HepG2 (cell line): ENCODE data around the gene TRIM28. TPM values are rescaled to one million over a fixed set of nuclear protein-coding genes. Genes with fewer than 3 reads are reported as not detected.

ENCODE experiments used
- ATAC-seq: fragments of 200-7000 bp; cut with Tn5 transposase; 3 replicates; pipeline ENCODE4 v1.9.1; 2020; ENCODE audit warnings: mild to moderate bottlenecking, moderate library complexity
- BruUV-seq: library from RNA; stranded (reverse); fragments of 400-500 nt; replicated peaks from 2 replicates; lab custom pipeline; 2021; lab: Mats Ljungman, UMichigan
- CTCF ChIA-PET: fragments of 300-600 bp; formaldehyde crosslinking; extraction: SDS; loops from one replicate; lab custom pipeline; 2021; ENCODE audit warnings: low total read pairs, inconsistent platforms, low intra/inter-chr PET ratio; lab: Yijun Ruan, JAX
- POLR2A ChIA-PET: fragments of 350-600 bp; sonication (Branson Sonifier 250); formaldehyde crosslinking; loops from one replicate; lab custom pipeline; 2020; ENCODE audit warnings: antibody characterized with exemption, inconsistent platforms; lab: Yijun Ruan, JAX
- DNase-seq: peaks from one replicate; pipeline ENCODE4 v3.0.0-alpha.2; 2015; ENCODE audit warnings: low spot score
- FAIRE-seq: peaks from 3 replicates; lab custom pipeline; 2011; peaks lifted over from hg19 to GRCh38; lab: Jason Lieb, UNC
- H2AFZ ChIP-seq: one replicate; pipeline ENCODE4 v1.6.1; 2011; ENCODE audit warnings: low read length, inconsistent platforms
- H3K27ac ChIP-seq: fragments of 300-600 bp; 3 replicates; pipeline ENCODE4 v1.8.0; 2011; ENCODE audit warnings: mixed run types, mild to moderate bottlenecking, mixed read lengths, low read length, inconsistent platforms; ENCODE audit not compliant: insufficient read depth; ENCODE audit errors: extremely low read length
- H3K27me3 ChIP-seq, 2 experiments: fragments of 200-600 bp in 1 of 2; 2 replicates in 1 of 2; 3 replicates in 1 of 2; pipeline versions ENCODE4 v1.6.0 to v1.8.0; 2011; ENCODE audit warnings: low read length in 2 of 2, mild to moderate bottlenecking in 2 of 2, moderate library complexity in 2 of 2, inconsistent platforms in 1 of 2; ENCODE audit not compliant: insufficient read depth in 2 of 2, control insufficient read depth in 1 of 2
- H3K36me3 ChIP-seq, 2 experiments: fragments of 200-600 bp in 1 of 2; replicated peaks in 1 of 2; 2 replicates in 1 of 2; 3 replicates in 1 of 2; pipeline versions ENCODE4 v1.5.1 to v1.8.0; 2011; ENCODE audit warnings: low read length in 2 of 2, inconsistent platforms in 1 of 2; ENCODE audit not compliant: insufficient read depth in 2 of 2, control insufficient read depth in 1 of 2
- H3K4me1 ChIP-seq: 2 replicates; pipeline ENCODE4 v1.5.1; 2012; ENCODE audit warnings: low read length, inconsistent platforms; ENCODE audit not compliant: insufficient read depth
- H3K4me2 ChIP-seq: 2 replicates; pipeline ENCODE4 v1.6.0; 2011; ENCODE audit warnings: low read depth, low read length, inconsistent platforms
- H3K4me3 ChIP-seq, 3 experiments: fragments of 200-600 bp in 1 of 3; sonication (generic), shearing (Covaris generic) in 1 of 3; replicated peaks in 1 of 3; 2 replicates each; pipeline ENCODE4 v1.5.1; 2011 to 2016; ENCODE audit warnings: low read length in 3 of 3, inconsistent platforms in 2 of 3, low read depth in 2 of 3, mild to moderate bottlenecking in 2 of 3, control low read depth in 1 of 3, mixed read lengths in 1 of 3; ENCODE audit not compliant: insufficient read depth in 1 of 3
- H3K79me2 ChIP-seq: one replicate; pipeline ENCODE4 v1.6.1; 2011; ENCODE audit warnings: low read length, inconsistent platforms; ENCODE audit not compliant: insufficient read depth
- H3K9ac ChIP-seq: 2 replicates; pipeline ENCODE4 v1.6.0; 2011; ENCODE audit warnings: mild to moderate bottlenecking, low read depth, low read length, inconsistent platforms; ENCODE audit not compliant: insufficient read depth
- H3K9me3 ChIP-seq: 2 replicates; pipeline ENCODE4 v1.5.1; 2012; ENCODE audit warnings: mild to moderate bottlenecking, low read length
- H4K20me1 ChIP-seq: 2 replicates; pipeline ENCODE4 v1.6.0; 2011; ENCODE audit warnings: inconsistent platforms, mild to moderate bottlenecking, low read length, moderate library complexity; ENCODE audit not compliant: insufficient read depth
- AGO2 ChIP-seq: fragments of 200-400 bp; formaldehyde crosslinking; optimal IDR thresholded peaks from 2 replicates; pipeline ENCODE3; 2017; ENCODE audit warnings: mild to moderate bottlenecking, low read depth, low read length, moderate library complexity
- GPBP1L1 ChIP-seq: sonication (generic); formaldehyde crosslinking; IDR thresholded peaks from 2 replicates; pipeline ENCODE4 v1.5.0; 2020; ENCODE audit warnings: mild to moderate bottlenecking, missing genetic modification reagents
- MYPOP ChIP-seq: sonication (generic); formaldehyde crosslinking; IDR thresholded peaks from 2 replicates; pipeline ENCODE4 v1.8.1; 2023; ENCODE audit warnings: mild to moderate bottlenecking, moderate library complexity, missing genetic modification reagents
- POLR2A ChIP-seq, 2 experiments: IDR thresholded peaks; 2 replicates each; pipeline ENCODE4 v1.6.1; 2011; ENCODE audit warnings: low read depth in 2 of 2, low read length in 2 of 2, mild to moderate bottlenecking in 1 of 2, moderate library complexity in 1 of 2; ENCODE audit not compliant: insufficient read depth in 1 of 2
- POLR2AphosphoS5 ChIP-seq: IDR thresholded peaks from 2 replicates; pipeline ENCODE4 v1.6.1; 2012; ENCODE audit warnings: low read depth, low read length
- POLR2G ChIP-seq: fragments of 200-400 bp; formaldehyde crosslinking; IDR thresholded peaks from 2 replicates; pipeline ENCODE4 v1.6.1; 2018; ENCODE audit warnings: mild to moderate bottlenecking, low read depth, low read length, moderate library complexity
- RBFOX2 ChIP-seq: fragments of 200-400 bp; formaldehyde crosslinking; IDR thresholded peaks from 2 replicates; pipeline ENCODE4 v1.6.1; 2017; ENCODE audit warnings: low read depth, mild to moderate bottlenecking, low read length
- RBM22 ChIP-seq: fragments of 200-400 bp; formaldehyde crosslinking; optimal IDR thresholded peaks from 2 replicates; pipeline ENCODE3; 2017; ENCODE audit warnings: mild to moderate bottlenecking, low read length, moderate library complexity
- THAP7 ChIP-seq: sonication (generic); formaldehyde crosslinking; IDR thresholded peaks from 2 replicates; pipeline ENCODE4 v1.8.1; 2023; ENCODE audit warnings: mild to moderate bottlenecking, missing genetic modification reagents
- TRIM24 ChIP-seq: sonication (generic); formaldehyde crosslinking; IDR thresholded peaks from 2 replicates; pipeline ENCODE4 v1.8.0; 2022; ENCODE audit warnings: mild to moderate bottlenecking, missing genetic modification reagents
- ZNF335 ChIP-seq: sonication (generic); formaldehyde crosslinking; IDR thresholded peaks from 2 replicates; pipeline ENCODE4 v1.4.0; 2020; ENCODE audit warnings: missing genetic modification reagents
- ZNF430 ChIP-seq: sonication (generic); formaldehyde crosslinking; IDR thresholded peaks from 2 replicates; pipeline ENCODE4 v1.9.0; 2021; ENCODE audit warnings: mild to moderate bottlenecking, missing genetic modification reagents
- ZNF691 ChIP-seq: sonication (generic); formaldehyde crosslinking; IDR thresholded peaks from 2 replicates; pipeline ENCODE4 v1.4.0; 2020; ENCODE audit warnings: missing genetic modification reagents, low read depth, mild to moderate bottlenecking, borderline replicate concordance
- ZNF709 ChIP-seq: sonication (generic); formaldehyde crosslinking; IDR thresholded peaks from 2 replicates; pipeline ENCODE4 v1.5.0; 2020; ENCODE audit warnings: mild to moderate bottlenecking, missing genetic modification reagents
- WGBS: methylation state at CpG from one replicate; pipeline ENCODE4 v1.1.6; 2017; ENCODE audit warnings: low lambda C conversion rate; 5-methylcytosine and 5-hydroxymethylcytosine counted together
- in situ Hi-C: cut with HindIII; loops from 2 replicates; pipeline ENCODE4 v1.10.0; 2017; ENCODE audit warnings: low pct_unique_long_range_greater_than_20kb; ENCODE audit not compliant: extremely low pct_ligation_motif_present
- intact Hi-C: fragments of 100-400 bp; cut with micrococcal nuclease; formaldehyde crosslinking; loops from one replicate; pipeline ENCODE4 v1.10.0; 2022; ENCODE audit not compliant: unreplicated experiment
- polyA plus RNA-seq, 8 experiments: library from polyadenylated mRNA; depleted of rRNA in 3 of 8; stranded (reverse) in 7 of 8; unstranded in 1 of 8; fragments of >200 nt; fragmentation: Illumina TruSeq in 4 of 8; extraction: Trizol in 4 of 8; gene quantifications; 2 replicates each; pipeline versions ENCODE4 v1.2.1 to v1.2.3, GENCODE V29; 2011 to 2016; ENCODE audit warnings: low read depth in 4 of 8, missing spikeins in 1 of 8, mixed read lengths in 1 of 8; ENCODE audit not compliant: insufficient read depth in 1 of 8
- total RNA-seq, 5 experiments: library from RNA; depleted of rRNA; stranded (reverse); fragments of >200 nt; fragmentation: Illumina TruSeq; extraction: Trizol; gene quantifications; 2 replicates each; pipeline ENCODE4 v1.2.3, GENCODE V29; 2016; ENCODE audit warnings: low read depth in 1 of 5

The TRIM28 gene
- total and polyA plus RNA-seq, 2 of the 13 experiments (the other 11 are each of a cell fraction or from before 2014, with no cell fraction given): 361 to 439 TPM

- no peak for ATAC-seq
- peaks cover 38% of the 10 kb centered on the region for H3K4me1 ChIP-seq
- H3K27me3 ChIP-seq: no peaks in the 10 kb centered on the region; a peak in 1 of 5 replicates
- H3K36me3 ChIP-seq: peaks cover 36 to 69% of the 10 kb centered on the region in 2 experiments
- no peak overlapping the region for H3K4me2 ChIP-seq
- intact Hi-C loops: no loop called here
- H3K79me2 ChIP-seq: peaks cover 31% of the 10 kb centered on the region
- no peak overlapping the region for H3K9ac ChIP-seq
- CTCF ChIA-PET: no interaction called here
- no peaks in the 10 kb centered on the region for H3K9me3 ChIP-seq
- H4K20me1 ChIP-seq: peaks cover 41% of the 10 kb centered on the region
- peak; percentile 74 for TF ChIP-seq RBFOX2
- no peak for TF ChIP-seq ZNF709 (CRISPR knock-in tag)
- peak in 1 of 2 experiments; percentile 33; a peak in 2 of 4 replicates for TF ChIP-seq POLR2A (IDR thresholded peaks at IDR 0.05; ENCODE audit: insufficient read depth in 1 of 2, low read depth in 2 of 2, low read length in 2 of 2)
- TF ChIP-seq ZNF335 (CRISPR knock-in tag): no peak
- TF ChIP-seq POLR2G: 0 out of 2 replicates have a peak, but pooled peaks have one; percentile 15
- TF ChIP-seq AGO2: peak; percentile 79
- peak; percentile 89 for TF ChIP-seq RBM22
- no TSS peak for BruUV-seq
- in situ Hi-C loops: no loop called here
- H3K4me3 ChIP-seq: no peak overlapping the region
- FAIRE-seq: no peak
- DNase-seq: no peak
- H3K27ac ChIP-seq: no peak overlapping the region
- 98% methylated on average over 5 of the region's 13 CpGs for WGBS
- no peak overlapping the region for H2AFZ ChIP-seq
- POLR2A ChIA-PET: interaction anchor here (0.6 to 2.5 kb wide), 3 partner anchors 9 to 37 kb away, joined by 3 to 8 read pairs (median 4); no protein-coding TSS in a partner anchor
These were observed 6.7 kb downstream of the TRIM28 start for GRCh38 chr19:58550362-58551122.

GRCh38 chr19:58551123-58551497, 7.2 kb downstream of the TRIM28 start:
- no peak overlapping the region for H3K4me3 ChIP-seq
- in situ Hi-C loops (no loop called here), intact Hi-C loops (no loop called here)
- H3K27ac ChIP-seq: no peak overlapping the region
- peaks cover 35% of the 10 kb centered on the region for H4K20me1 ChIP-seq
- H3K79me2 ChIP-seq: peaks cover 26% of the 10 kb centered on the region
- H3K4me2 ChIP-seq: no peak overlapping the region
- no peak for DNase-seq
- CTCF ChIA-PET: no interaction called here
- 86% methylated on average over 1 of the region's 1 CpG for WGBS
- no peaks in the 10 kb centered on the region for H3K27me3 ChIP-seq
- POLR2A ChIA-PET: interaction anchor here (0.6 to 2.5 kb wide), 4 partner anchors 8 to 37 kb away, joined by 3 to 8 read pairs (median 4); partner anchors contain the start of gene ZBTB45
- no peak overlapping the region for H2AFZ ChIP-seq
- H3K9ac ChIP-seq: no peak overlapping the region
- no TSS peak for BruUV-seq
- H3K36me3 ChIP-seq: peaks cover 37 to 65% of the 10 kb centered on the region in 2 experiments
- FAIRE-seq: no peak
- H3K9me3 ChIP-seq: no peaks in the 10 kb centered on the region
- no peak for ATAC-seq
- H3K4me1 ChIP-seq: peaks cover 34% of the 10 kb centered on the region
- TF ChIP-seq POLR2AphosphoS5: 0 out of 2 replicates have a peak, but pooled peaks have one; percentile 18
- no peak for TF ChIP-seq ZNF430
- TF ChIP-seq THAP7 (CRISPR knock-in tag): no peak
- TF ChIP-seq GPBP1L1 (CRISPR knock-in tag): no peak
- TF ChIP-seq MYPOP (CRISPR knock-in tag): no peak
- no peak for TF ChIP-seq TRIM24
- no peak for TF ChIP-seq ZNF691 (CRISPR knock-in tag)
